Hair follicular keratinocyte (primary cell): ENCODE data around the gene CYP8B1. TPM values are rescaled to one million over a fixed set of nuclear protein-coding genes. Genes with fewer than 3 reads are reported as not detected.

ENCODE experiments used
- total RNA-seq: library from RNA; depleted of rRNA; stranded (reverse); fragments of >200 nt; gene quantifications from 2 replicates; pipeline ENCODE4 v1.2.3, GENCODE V29; 2015

CYP8B1 gene, protein sequence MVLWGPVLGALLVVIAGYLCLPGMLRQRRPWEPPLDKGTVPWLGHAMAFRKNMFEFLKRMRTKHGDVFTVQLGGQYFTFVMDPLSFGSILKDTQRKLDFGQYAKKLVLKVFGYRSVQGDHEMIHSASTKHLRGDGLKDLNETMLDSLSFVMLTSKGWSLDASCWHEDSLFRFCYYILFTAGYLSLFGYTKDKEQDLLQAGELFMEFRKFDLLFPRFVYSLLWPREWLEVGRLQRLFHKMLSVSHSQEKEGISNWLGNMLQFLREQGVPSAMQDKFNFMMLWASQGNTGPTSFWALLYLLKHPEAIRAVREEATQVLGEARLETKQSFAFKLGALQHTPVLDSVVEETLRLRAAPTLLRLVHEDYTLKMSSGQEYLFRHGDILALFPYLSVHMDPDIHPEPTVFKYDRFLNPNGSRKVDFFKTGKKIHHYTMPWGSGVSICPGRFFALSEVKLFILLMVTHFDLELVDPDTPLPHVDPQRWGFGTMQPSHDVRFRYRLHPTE
- total RNA-seq: not detected in 2 replicates

DNA sequence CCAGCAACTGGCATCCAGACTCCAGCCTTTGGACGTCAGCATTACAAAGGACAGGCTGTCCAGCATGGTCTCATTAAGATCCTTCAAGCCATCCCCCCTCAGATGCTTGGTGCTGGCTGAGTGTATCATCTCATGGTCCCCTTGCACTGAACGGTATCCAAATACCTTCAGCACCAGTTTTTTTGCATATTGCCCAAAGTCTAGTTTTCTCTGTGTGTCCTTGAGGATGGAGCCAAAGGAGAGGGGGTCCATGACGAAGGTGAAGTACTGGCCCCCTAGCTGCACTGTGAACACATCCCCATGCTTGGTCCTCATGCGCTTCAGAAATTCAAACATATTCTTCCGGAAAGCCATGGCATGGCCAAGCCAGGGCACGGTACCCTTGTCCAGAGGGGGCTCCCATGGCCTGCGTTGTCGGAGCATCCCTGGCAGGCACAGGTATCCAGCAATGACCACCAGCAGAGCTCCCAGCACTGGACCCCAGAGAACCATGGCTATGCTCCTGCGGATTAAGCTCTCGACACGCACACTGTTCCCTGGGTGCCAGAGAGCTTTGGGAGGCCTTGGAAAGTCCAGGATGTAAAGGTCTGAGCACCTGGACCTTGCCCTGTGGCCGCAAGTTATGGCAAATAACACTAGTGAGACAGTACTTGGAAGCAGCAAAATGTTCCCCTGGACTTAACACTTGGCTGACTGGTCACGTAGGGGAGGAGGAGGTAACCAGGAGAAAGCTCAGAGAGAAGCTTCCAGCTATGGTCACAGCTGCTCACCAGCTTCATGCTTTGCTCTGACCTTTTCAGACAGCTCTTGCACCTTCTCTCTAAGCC is at the start of gene CYP8B1:
CYP8B1 (minus strand) TSS at position 555 of the 827 bp plus-strand sequence; CDS start at position 492, 63 bp downstream.

DNA sequence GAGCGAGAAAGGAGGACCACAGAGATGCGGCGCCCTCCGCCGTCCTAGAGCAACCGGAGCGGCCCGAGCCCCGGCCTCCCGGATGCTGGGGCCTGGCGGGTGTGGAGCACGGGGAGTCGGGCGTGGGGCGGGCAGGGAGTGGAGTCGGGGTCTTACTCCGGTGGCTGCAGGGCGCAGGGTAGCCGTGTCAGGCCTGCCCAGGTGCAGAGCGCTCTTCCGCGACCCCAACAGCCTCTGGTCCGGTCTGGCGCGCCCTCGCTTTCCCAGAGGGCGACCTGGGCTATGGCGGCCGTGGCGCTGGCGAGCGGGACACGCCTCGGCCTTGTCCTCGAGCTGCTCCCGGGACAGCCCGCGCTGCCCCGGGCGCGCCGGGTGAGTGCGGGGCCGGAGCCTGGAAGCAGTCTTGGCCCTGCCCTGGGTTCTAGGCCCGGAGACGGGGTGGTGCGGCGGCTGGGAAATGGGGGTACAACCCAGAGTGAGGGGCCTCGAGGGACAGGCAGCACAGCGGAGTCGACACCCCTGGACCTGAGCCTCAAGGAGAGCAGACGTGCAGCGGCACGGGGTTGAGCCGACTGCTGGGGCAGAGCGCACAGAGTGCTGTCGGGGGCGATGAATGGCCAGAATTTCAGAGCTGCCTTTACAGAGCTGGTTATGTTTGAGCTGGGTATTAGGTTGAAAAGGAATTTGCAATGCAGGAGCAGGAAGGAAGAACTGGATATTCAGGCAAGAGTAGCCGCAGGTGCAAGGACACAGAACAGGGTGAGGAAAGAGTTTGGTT is 30.6 kb upstream of the CYP8B1 start, which contains the start of gene ZNF662:
ZNF662 (plus strand) TSS at position 73 of the 778 bp plus-strand sequence. CDS start 1,973 bp downstream, outside the sequence.

Other genes with a start within 250 kb of the CYP8B1 start
- 7.3 and 10.5 TPM in 2 replicates for gene ZBTB47, start 222.2 kb downstream of the CYP8B1 start, total RNA-seq
- gene KLHL40, start 190.3 kb downstream of the CYP8B1 start, total RNA-seq: not detected in 2 replicates
- not detected in 2 replicates for gene HHATL, start 173.1 kb downstream of the CYP8B1 start, total RNA-seq
- gene CCDC13, start 102.6 kb downstream of the CYP8B1 start, total RNA-seq: 0.19 and 0.78 TPM in 2 replicates
- gene HIGD1A, start 71.4 kb downstream of the CYP8B1 start, total RNA-seq: 192 and 207 TPM in 2 replicates
- 0.08 TPM in 1 of 2 replicates, not detected in the other for gene ACKR2, start 66.4 kb downstream of the CYP8B1 start, total RNA-seq
- gene ZNF662, start 30.3 kb upstream of the CYP8B1 start, total RNA-seq: 1.0 and 1.5 TPM in 2 replicates
- 0.91 and 0.94 TPM in 2 replicates for gene GASK1A, start 103.4 kb upstream of the CYP8B1 start, total RNA-seq
- gene POMGNT2, start 230.2 kb upstream of the CYP8B1 start, total RNA-seq: 10.5 and 12.7 TPM in 2 replicates